Measurements from ENCODE around the gene TFAP2E.

Gene TFAP2E

DNA sequence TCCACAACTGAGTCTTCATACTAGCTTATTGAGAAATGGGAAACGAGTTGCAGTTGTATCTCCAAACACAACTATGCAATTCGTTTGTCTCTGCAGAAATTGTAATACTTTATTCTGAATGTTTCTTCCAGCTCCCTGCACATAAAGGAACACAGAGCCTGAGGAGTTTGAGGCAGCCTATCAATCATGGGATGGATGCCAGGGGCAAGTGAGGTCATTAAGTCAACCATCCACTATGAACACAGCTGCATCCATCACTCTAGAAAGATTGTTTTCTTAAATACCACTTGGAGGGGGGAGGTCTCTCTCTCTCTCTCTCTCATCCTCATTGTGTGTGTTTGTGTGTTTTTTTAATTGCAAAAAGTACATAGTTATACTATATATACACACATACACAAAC is 71.1 kb downstream of the TFAP2E start:
- DNase-seq (ENCODE audit: low read depth in 2 of 2): no peak
